ENCODE results near the gene GREB1L. TPM values are rescaled to one million over a fixed set of nuclear protein-coding genes. Genes with fewer than 3 reads are reported as not detected.

GREB1L gene
- total and polyA plus RNA-seq, 2 donors from 2014 or later, result 0.79 TPM; not detected in 1

GRCh38 chr18:21284540-21284939 lies 42.5 kb downstream of the GREB1L start:
- FAIRE-seq (no peak), DNase-seq (no peak)
- Histone ChIP-seq H3K27ac (ENCODE audit: low read depth in 2 of 2, low read length in 2 of 2) (no peak overlapping the region), H3K9ac (ENCODE audit: low read length in 3 of 3) (no peak overlapping the region), H3K9me3 (ENCODE audit: control insufficient read depth in 2 of 3, insufficient read depth in 1 of 3, low read length in 3 of 3) (peaks cover 0 to 2% (median 0%) of the 10 kb centered on the region in 3 donors), H3K4me1 (ENCODE audit: control insufficient read depth in 2 of 3, insufficient read depth in 2 of 3, low read depth in 1 of 3, low read length in 3 of 3) (no peaks in the 10 kb centered on the region), H3K36me3 (ENCODE audit: control insufficient read depth in 2 of 3, insufficient read depth in 3 of 3, low read length in 3 of 3) (no peaks in the 10 kb centered on the region), H3K4me3 (ENCODE audit: low read length in 3 of 3) (no peak overlapping the region), H3K27me3 (ENCODE audit: control insufficient read depth, insufficient read depth, low read length) (no peaks in the 10 kb centered on the region)
- TF ChIP-seq, protein P1, sequence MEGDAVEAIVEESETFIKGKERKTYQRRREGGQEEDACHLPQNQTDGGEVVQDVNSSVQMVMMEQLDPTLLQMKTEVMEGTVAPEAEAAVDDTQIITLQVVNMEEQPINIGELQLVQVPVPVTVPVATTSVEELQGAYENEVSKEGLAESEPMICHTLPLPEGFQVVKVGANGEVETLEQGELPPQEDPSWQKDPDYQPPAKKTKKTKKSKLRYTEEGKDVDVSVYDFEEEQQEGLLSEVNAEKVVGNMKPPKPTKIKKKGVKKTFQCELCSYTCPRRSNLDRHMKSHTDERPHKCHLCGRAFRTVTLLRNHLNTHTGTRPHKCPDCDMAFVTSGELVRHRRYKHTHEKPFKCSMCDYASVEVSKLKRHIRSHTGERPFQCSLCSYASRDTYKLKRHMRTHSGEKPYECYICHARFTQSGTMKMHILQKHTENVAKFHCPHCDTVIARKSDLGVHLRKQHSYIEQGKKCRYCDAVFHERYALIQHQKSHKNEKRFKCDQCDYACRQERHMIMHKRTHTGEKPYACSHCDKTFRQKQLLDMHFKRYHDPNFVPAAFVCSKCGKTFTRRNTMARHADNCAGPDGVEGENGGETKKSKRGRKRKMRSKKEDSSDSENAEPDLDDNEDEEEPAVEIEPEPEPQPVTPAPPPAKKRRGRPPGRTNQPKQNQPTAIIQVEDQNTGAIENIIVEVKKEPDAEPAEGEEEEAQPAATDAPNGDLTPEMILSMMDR (IDR thresholded peaks at IDR 0.05; ENCODE audit: borderline replicate concordance, extremely low read depth, insufficient read depth), result no peak
- intact Hi-C loops (cut with DNase I), result no loop called here

DNA sequence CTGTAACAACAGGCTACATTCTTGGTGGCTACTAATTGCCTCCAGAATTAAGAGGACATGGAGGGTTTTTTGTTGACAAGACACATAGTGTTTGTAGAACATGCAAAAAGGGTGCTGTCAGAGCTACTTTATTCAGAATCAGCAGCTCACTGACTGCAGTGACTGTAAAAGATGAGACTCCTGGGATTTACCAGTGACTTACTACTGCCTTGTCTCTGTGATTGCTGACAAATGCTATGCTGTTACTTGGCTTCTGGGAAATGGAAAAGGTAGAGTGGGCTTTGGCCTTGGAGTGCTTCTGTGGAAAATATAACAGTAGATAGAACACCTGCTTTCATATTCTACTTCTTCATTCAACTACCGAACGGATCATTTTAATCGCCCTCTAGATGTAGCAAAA lies 47.8 kb downstream of the GREB1L start:
- DNase-seq (no peak), FAIRE-seq (no peak)
- TF ChIP-seq, protein P1 (IDR thresholded peaks at IDR 0.05; ENCODE audit: borderline replicate concordance, extremely low read depth, insufficient read depth), result no peak
- H3K9ac ChIP-seq (ENCODE audit: low read length in 3 of 3), result no peak overlapping the region
- H3K9me3 ChIP-seq (ENCODE audit: control insufficient read depth in 2 of 3, insufficient read depth in 1 of 3, low read length in 3 of 3), result no peaks in the 10 kb centered on the region
- no peaks in the 10 kb centered on the region for H3K36me3 ChIP-seq (ENCODE audit: control insufficient read depth in 2 of 3, insufficient read depth in 3 of 3, low read length in 3 of 3)
- no peak overlapping the region for H3K27ac ChIP-seq (ENCODE audit: low read depth in 2 of 2, low read length in 2 of 2)
- intact Hi-C loops (cut with DNase I), result no loop called here
- no peaks in the 10 kb centered on the region for H3K27me3 ChIP-seq (ENCODE audit: control insufficient read depth, insufficient read depth, low read length)
- no peaks in the 10 kb centered on the region for H3K4me1 ChIP-seq (ENCODE audit: control insufficient read depth in 2 of 3, insufficient read depth in 2 of 3, low read depth in 1 of 3, low read length in 3 of 3)
- H3K4me3 ChIP-seq (ENCODE audit: low read length in 3 of 3), result no peak overlapping the region

- TF ChIP-seq, protein P1 (IDR thresholded peaks at IDR 0.05; ENCODE audit: borderline replicate concordance, extremely low read depth, insufficient read depth), result no peak
- Histone ChIP-seq H3K9ac (ENCODE audit: low read length in 3 of 3) (no peak overlapping the region), H3K9me3 (ENCODE audit: control insufficient read depth in 2 of 3, insufficient read depth in 1 of 3, low read length in 3 of 3) (no peaks in the 10 kb centered on the region), H3K4me3 (ENCODE audit: low read length in 3 of 3) (no peak overlapping the region), H3K27me3 (ENCODE audit: control insufficient read depth, insufficient read depth, low read length) (no peaks in the 10 kb centered on the region), H3K4me1 (ENCODE audit: control insufficient read depth in 2 of 3, insufficient read depth in 2 of 3, low read depth in 1 of 3, low read length in 3 of 3) (no peaks in the 10 kb centered on the region), H3K27ac (ENCODE audit: low read depth in 2 of 2, low read length in 2 of 2) (no peak overlapping the region), H3K36me3 (ENCODE audit: control insufficient read depth in 2 of 3, insufficient read depth in 3 of 3, low read length in 3 of 3) (no peaks in the 10 kb centered on the region)
- intact Hi-C loops (cut with DNase I), result no loop called here
- FAIRE-seq, result no peak
- DNase-seq, result no peak
Measured at GRCh38 chr18:21291106-21291505, 49.1 kb downstream of the GREB1L start.

DNA sequence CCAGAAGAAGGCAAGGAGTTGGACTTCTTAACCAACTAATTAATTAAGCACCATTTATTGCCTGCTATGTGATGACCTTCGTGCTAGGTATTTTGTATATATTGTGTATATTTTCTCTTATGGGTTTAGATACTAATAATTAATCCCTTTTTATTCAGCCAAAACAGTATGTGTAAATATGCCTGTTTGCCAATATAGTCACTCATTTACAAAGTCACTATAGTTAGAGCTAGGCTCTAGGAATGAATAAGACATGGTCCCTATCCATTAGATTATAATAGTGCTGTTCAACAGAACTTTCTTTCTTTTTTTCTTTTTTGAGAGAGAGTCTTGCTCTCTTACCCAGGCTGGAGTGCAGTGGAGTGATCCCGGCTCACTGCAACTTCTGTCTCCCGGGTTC lies 51.4 kb downstream of the GREB1L start:
- Histone ChIP-seq H3K4me1 (ENCODE audit: control insufficient read depth in 2 of 3, insufficient read depth in 2 of 3, low read depth in 1 of 3, low read length in 3 of 3) (no peaks in the 10 kb centered on the region), H3K27me3 (ENCODE audit: control insufficient read depth, insufficient read depth, low read length) (no peaks in the 10 kb centered on the region), H3K36me3 (ENCODE audit: control insufficient read depth in 2 of 3, insufficient read depth in 3 of 3, low read length in 3 of 3) (no peaks in the 10 kb centered on the region), H3K4me3 (ENCODE audit: low read length in 3 of 3) (no peak overlapping the region), H3K9ac (ENCODE audit: low read length in 3 of 3) (no peak overlapping the region), H3K9me3 (ENCODE audit: control insufficient read depth in 2 of 3, insufficient read depth in 1 of 3, low read length in 3 of 3) (no peaks in the 10 kb centered on the region), H3K27ac (ENCODE audit: low read depth in 2 of 2, low read length in 2 of 2) (no peak overlapping the region)
- FAIRE-seq (no peak), DNase-seq (no peak)
- intact Hi-C loops (cut with DNase I), result no loop called here
- TF ChIP-seq, protein P1 (IDR thresholded peaks at IDR 0.05; ENCODE audit: borderline replicate concordance, extremely low read depth, insufficient read depth), result no peak
